Coronary artery (tissue), 2 donors: ENCODE results near the gene TMEM80.

Experiments
- DNase-seq: peaks from one replicate; pipeline ENCODE4 v3.0.0-alpha.2; 2017; ENCODE audit warnings: low spot score
- H3K27ac ChIP-seq, 2 donors: fragments of 200-600 bp; sonication (generic); one replicate each; pipeline ENCODE4 v1.5.1; 2016 to 2019
- H3K4me3 ChIP-seq: fragments of 200-600 bp; sonication (generic); 2 replicates; pipeline ENCODE4 v1.5.1; 2016; ENCODE audit warnings: mild to moderate bottlenecking, moderate library complexity
- CTCF ChIP-seq: fragments of 200-600 bp; sonication (generic); IDR thresholded peaks from one replicate; pipeline ENCODE4 v1.5.1; 2019; ENCODE audit warnings: antibody characterized with exemption

TMEM80 gene

GRCh38 chr11:695288-695537 is 403 bp upstream of the TMEM80 start:
- Histone ChIP-seq H3K27ac (peak overlapping the region; percentile 96 to 98), H3K4me3 (peak overlapping the region; percentile 89)
- TF ChIP-seq CTCF, result no peak
- DNase-seq, result no peak

GRCh38 chr11:696955-697491 is 1.4 kb downstream of the TMEM80 start:
- H3K4me3 ChIP-seq, result peak overlapping the region; percentile 89
- DNase-seq, result no peak
- H3K27ac ChIP-seq, result peak overlapping the region; percentile 51 to 98
- TF ChIP-seq CTCF, result no peak

- Histone ChIP-seq H3K4me3 (no peak overlapping the region), H3K27ac (peak overlapping the region; percentile 51 to 98)
- no peak for TF ChIP-seq CTCF
- DNase-seq, result no peak
Measured at GRCh38 chr11:697811-698311, 2.2 kb downstream of the TMEM80 start.

GRCh38 chr11:698493-699115 is 3.0 kb downstream of the TMEM80 start:
- DNase-seq, result no peak
- Histone ChIP-seq H3K4me3 (no peak overlapping the region), H3K27ac (no peak overlapping the region)
- TF ChIP-seq CTCF, result no peak

- DNase-seq, result no peak
- no peak for TF ChIP-seq CTCF
- H3K27ac ChIP-seq, result no peak overlapping the region
- H3K4me3 ChIP-seq, result no peak overlapping the region
Measured at GRCh38 chr11:699116-699508, 3.5 kb downstream of the TMEM80 start.

- Histone ChIP-seq H3K27ac (no peak overlapping the region), H3K4me3 (no peak overlapping the region)
- TF ChIP-seq CTCF, result no peak
- no peak for DNase-seq
Measured at GRCh38 chr11:699753-700152, 4.1 kb downstream of the TMEM80 start.

- Histone ChIP-seq H3K27ac (peak overlapping the region; percentile 75 to 86), H3K4me3 (no peak overlapping the region)
- no peak for DNase-seq
- TF ChIP-seq CTCF, result no peak
Measured at GRCh38 chr11:701741-702461, 6.3 kb downstream of the TMEM80 start.
